HPDE6-E6E7 (cell line): ENCODE data around the gene MFAP4.
"Not testable (repeated sequence)": the region's sequence is repeated elsewhere in the genome, so short reads cannot be mapped to it uniquely, and the experiment has no call there.

Experiments
- DNase-seq: peaks from one replicate; pipeline ENCODE4 v3.0.0; 2011; ENCODE audit warnings: missing footprints; ENCODE audit errors: extremely low spot score

MFAP4 gene

GRCh38 chr17:19370493-19370960 is 16.5 kb downstream of the MFAP4 start:
- DNase-seq: no peak

GRCh38 chr17:19369846-19370492 is 17.0 kb downstream of the MFAP4 start:
- DNase-seq: no peak

- no peak for DNase-seq
These were observed 17.7 kb downstream of the MFAP4 start for GRCh38 chr17:19369107-19369778.

- DNase-seq: no peak
These were observed 18.8 kb downstream of the MFAP4 start for GRCh38 chr17:19368229-19368628.

GRCh38 chr17:19366637-19366972 is 20.4 kb downstream of the MFAP4 start:
- DNase-seq: no peak

GRCh38 chr17:19365833-19366636 is 21.0 kb downstream of the MFAP4 start:
- DNase-seq: no peak

GRCh38 chr17:19365499-19365817 is 21.5 kb downstream of the MFAP4 start:
- DNase-seq: no peak

GRCh38 chr17:19364699-19365498 is 22.1 kb downstream of the MFAP4 start:
- DNase-seq: no peak

- no peak for DNase-seq
These were observed 23.4 kb downstream of the MFAP4 start for GRCh38 chr17:19363460-19364035.

GRCh38 chr17:19363114-19363438 is 23.9 kb downstream of the MFAP4 start:
- DNase-seq: no peak

GRCh38 chr17:19362277-19363113 is 24.5 kb downstream of the MFAP4 start, which contains the start of gene B9D1:
Gene B9D1, minus strand, starts transcription at chr17:19362723. Its CDS starts 154 bp downstream, at chr17:19362569.
- DNase-seq: peak; percentile 91

- no peak for DNase-seq
These were observed 25.1 kb downstream of the MFAP4 start for GRCh38 chr17:19361944-19362276.

- DNase-seq: no peak
These were observed 25.7 kb downstream of the MFAP4 start for GRCh38 chr17:19361326-19361725.

GRCh38 chr17:19360772-19361171 is 26.2 kb downstream of the MFAP4 start:
- no peak for DNase-seq

GRCh38 chr17:19359856-19360255 is 27.1 kb downstream of the MFAP4 start:
- DNase-seq: no peak

- no peak for DNase-seq
These were observed 27.8 kb downstream of the MFAP4 start for GRCh38 chr17:19359151-19359550.

- DNase-seq: no peak
These were observed 29.2 kb downstream of the MFAP4 start for GRCh38 chr17:19357761-19358160.

GRCh38 chr17:19357351-19357750 is 29.6 kb downstream of the MFAP4 start:
- no peak for DNase-seq

GRCh38 chr17:19354748-19355147 is 32.2 kb downstream of the MFAP4 start:
- no peak for DNase-seq

GRCh38 chr17:19353401-19353800 is 33.6 kb downstream of the MFAP4 start:
- DNase-seq: not testable (repeated sequence)

- DNase-seq: no peak
These were observed 38.2 kb downstream of the MFAP4 start for GRCh38 chr17:19348806-19349205.
